Measurements from ENCODE around the gene CYP24A1. TPM values are rescaled to one million over a fixed set of nuclear protein-coding genes. Genes with fewer than 3 reads are reported as not detected.
A peak's percentile ranks its signal among the peaks of the same experiment; 100 is the strongest.

Gene CYP24A1
- total and polyA plus RNA-seq, 2 of the 13 experiments (the other 11 are each of a cell fraction or from before 2014, with no cell fraction given): 9.4 to 32.7 TPM

DNA sequence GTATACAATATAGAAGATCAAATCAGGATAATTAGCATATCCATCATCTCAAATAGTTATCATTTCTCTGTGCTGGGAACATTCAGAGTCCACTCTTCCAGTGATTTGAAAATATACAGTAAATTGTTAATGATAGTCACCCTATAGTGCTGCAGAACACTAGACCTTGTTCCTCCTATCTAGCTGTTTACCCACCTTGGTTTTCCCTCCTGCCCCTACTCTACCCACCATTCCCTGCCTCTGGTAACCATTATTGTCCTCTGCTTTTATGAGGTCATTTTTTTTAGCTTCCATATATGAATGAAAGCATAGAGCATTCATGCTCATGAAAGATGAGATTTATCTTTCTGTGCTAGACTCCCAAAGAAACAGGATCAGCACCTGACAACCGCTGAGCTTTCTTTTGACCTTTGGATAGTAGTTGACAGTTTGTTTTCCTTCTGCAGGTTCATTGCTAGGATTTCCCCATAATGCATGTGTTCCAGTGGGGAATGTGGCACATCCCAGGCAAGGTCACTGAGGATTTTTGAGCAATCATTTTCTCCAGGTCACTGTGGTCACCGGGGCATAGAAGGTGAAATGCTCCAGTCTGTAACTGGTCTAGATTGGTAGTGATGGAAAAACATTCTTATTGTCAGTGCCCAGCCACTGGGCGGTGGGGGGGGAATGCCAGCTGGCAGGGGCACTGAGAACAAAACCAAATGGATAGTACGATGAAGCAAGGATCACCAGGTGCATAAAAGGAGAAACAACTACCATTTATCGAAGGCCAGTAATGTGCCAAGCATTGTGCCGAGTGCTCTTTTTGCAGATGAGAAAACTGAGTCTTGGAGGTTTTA is 69.8 kb downstream of the CYP24A1 start (continued):
- TF ChIP-seq, protein P1, sequence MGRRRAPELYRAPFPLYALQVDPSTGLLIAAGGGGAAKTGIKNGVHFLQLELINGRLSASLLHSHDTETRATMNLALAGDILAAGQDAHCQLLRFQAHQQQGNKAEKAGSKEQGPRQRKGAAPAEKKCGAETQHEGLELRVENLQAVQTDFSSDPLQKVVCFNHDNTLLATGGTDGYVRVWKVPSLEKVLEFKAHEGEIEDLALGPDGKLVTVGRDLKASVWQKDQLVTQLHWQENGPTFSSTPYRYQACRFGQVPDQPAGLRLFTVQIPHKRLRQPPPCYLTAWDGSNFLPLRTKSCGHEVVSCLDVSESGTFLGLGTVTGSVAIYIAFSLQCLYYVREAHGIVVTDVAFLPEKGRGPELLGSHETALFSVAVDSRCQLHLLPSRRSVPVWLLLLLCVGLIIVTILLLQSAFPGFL (CRISPR knock-in tag; IDR thresholded peaks at IDR 0.05): no peak
- no peak for TF ChIP-seq ZNF333 (CRISPR knock-in tag; IDR thresholded peaks at IDR 0.05; ENCODE audit: borderline replicate concordance)
- TF ChIP-seq, protein P2, sequence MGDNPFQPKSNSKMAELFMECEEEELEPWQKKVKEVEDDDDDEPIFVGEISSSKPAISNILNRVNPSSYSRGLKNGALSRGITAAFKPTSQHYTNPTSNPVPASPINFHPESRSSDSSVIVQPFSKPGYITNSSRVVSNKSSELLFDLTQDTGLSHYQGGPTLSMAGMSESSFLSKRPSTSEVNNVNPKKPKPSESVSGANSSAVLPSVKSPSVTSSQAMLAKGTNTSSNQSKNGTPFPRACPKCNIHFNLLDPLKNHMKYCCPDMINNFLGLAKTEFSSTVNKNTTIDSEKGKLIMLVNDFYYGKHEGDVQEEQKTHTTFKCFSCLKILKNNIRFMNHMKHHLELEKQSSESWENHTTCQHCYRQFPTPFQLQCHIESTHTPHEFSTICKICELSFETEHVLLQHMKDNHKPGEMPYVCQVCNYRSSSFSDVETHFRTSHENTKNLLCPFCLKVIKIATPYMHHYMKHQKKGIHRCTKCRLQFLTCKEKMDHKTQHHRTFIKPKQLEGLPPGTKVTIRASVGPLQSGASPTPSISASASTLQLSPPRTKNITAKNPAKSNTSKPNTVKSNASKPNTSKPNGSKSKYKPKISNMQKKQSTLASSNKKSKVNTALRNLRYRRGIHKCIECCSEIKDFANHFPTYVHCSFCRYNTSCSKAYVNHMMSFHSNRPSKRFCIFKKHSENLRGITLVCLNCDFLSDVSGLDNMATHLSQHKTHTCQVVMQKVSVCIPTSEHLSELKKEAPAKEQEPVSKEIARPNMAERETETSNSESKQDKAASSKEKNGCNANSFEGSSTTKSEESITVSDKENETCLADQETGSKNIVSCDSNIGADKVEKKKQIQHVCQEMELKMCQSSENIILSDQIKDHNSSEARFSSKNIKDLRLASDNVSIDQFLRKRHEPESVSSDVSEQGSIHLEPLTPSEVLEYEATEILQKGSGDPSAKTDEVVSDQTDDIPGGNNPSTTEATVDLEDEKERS (CRISPR knock-in tag; IDR thresholded peaks at IDR 0.05): peak; percentile 91; the same call in 1 of the 2 replicates
- TF ChIP-seq, protein P3, sequence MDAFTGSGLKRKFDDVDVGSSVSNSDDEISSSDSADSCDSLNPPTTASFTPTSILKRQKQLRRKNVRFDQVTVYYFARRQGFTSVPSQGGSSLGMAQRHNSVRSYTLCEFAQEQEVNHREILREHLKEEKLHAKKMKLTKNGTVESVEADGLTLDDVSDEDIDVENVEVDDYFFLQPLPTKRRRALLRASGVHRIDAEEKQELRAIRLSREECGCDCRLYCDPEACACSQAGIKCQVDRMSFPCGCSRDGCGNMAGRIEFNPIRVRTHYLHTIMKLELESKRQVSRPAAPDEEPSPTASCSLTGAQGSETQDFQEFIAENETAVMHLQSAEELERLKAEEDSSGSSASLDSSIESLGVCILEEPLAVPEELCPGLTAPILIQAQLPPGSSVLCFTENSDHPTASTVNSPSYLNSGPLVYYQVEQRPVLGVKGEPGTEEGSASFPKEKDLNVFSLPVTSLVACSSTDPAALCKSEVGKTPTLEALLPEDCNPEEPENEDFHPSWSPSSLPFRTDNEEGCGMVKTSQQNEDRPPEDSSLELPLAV (CRISPR knock-in tag; conservative IDR thresholded peaks at IDR 0.05; ENCODE audit: low read depth): no peak
- TF ChIP-seq ZNF678 (CRISPR knock-in tag; IDR thresholded peaks at IDR 0.05): no peak
- TF ChIP-seq DPF2 (CRISPR knock-in tag; IDR thresholded peaks at IDR 0.05; ENCODE audit: borderline replicate concordance, low read depth): peak; percentile 97
- no peak for TF ChIP-seq MTA3 (CRISPR knock-in tag; IDR thresholded peaks at IDR 0.05)
- TF ChIP-seq, protein P4, sequence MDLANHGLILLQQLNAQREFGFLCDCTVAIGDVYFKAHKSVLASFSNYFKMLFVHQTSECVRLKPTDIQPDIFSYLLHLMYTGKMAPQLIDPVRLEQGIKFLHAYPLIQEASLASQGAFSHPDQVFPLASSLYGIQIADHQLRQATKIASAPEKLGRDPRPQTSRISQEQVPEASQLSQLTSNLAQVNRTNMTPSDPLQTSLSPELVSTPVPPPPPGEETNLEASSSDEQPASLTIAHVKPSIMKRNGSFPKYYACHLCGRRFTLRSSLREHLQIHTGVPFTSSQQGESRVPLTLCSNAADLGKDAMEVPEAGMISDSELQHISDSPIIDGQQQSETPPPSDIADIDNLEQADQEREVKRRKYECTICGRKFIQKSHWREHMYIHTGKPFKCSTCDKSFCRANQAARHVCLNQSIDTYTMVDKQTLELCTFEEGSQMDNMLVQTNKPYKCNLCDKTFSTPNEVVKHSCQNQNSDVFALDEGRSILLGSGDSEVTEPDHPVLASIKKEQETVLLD (CRISPR knock-in tag; IDR thresholded peaks at IDR 0.05; ENCODE audit: low read depth): peak; percentile 33; the same call in 1 of the 2 replicates
- peak; percentile 27; the same call in 1 of the 2 replicates for TF ChIP-seq ZFY (CRISPR knock-in tag; IDR thresholded peaks at IDR 0.05)
- no peak for TF ChIP-seq GABPA (IDR thresholded peaks at IDR 0.05; ENCODE audit: low read depth, low read length)
- peak; percentile 69 for TF ChIP-seq GABPA (CRISPR knock-in tag; IDR thresholded peaks at IDR 0.05; ENCODE audit: low read depth)
- TF ChIP-seq HHEX (CRISPR knock-in tag; IDR thresholded peaks at IDR 0.05): peak; percentile 90
- no peak for TF ChIP-seq U2AF2 (IDR thresholded peaks at IDR 0.05; ENCODE audit: low read depth, low read length)
- no peak for TF ChIP-seq ZBTB42 (CRISPR knock-in tag; IDR thresholded peaks at IDR 0.05)
- no peak for TF ChIP-seq ZNF251 (CRISPR knock-in tag; IDR thresholded peaks at IDR 0.05)
- TF ChIP-seq ZNF160 (CRISPR knock-in tag; IDR thresholded peaks at IDR 0.05): 0 out of 2 replicates have a peak, but pooled peaks have one; percentile 19
- TF ChIP-seq, protein P5, sequence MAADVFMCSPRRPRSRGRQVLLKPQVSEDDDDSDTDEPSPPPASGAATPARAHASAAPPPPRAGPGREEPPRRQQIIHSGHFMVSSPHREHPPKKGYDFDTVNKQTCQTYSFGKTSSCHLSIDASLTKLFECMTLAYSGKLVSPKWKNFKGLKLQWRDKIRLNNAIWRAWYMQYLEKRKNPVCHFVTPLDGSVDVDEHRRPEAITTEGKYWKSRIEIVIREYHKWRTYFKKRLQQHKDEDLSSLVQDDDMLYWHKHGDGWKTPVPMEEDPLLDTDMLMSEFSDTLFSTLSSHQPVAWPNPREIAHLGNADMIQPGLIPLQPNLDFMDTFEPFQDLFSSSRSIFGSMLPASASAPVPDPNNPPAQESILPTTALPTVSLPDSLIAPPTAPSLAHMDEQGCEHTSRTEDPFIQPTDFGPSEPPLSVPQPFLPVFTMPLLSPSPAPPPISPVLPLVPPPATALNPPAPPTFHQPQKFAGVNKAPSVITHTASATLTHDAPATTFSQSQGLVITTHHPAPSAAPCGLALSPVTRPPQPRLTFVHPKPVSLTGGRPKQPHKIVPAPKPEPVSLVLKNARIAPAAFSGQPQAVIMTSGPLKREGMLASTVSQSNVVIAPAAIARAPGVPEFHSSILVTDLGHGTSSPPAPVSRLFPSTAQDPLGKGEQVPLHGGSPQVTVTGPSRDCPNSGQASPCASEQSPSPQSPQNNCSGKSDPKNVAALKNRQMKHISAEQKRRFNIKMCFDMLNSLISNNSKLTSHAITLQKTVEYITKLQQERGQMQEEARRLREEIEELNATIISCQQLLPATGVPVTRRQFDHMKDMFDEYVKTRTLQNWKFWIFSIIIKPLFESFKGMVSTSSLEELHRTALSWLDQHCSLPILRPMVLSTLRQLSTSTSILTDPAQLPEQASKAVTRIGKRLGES (CRISPR knock-in tag; IDR thresholded peaks at IDR 0.05; ENCODE audit: borderline replicate concordance): peak; percentile 47
- no peak for TF ChIP-seq ZFAT (CRISPR knock-in tag; conservative IDR thresholded peaks at IDR 0.05)
